Measurements from ENCODE around the gene FZD1. TPM values are rescaled to one million over a fixed set of nuclear protein-coding genes. Genes with fewer than 3 reads are reported as not detected.

FZD1 gene
- total and polyA plus RNA-seq, 2 of the 13 experiments (the other 11 are each of a cell fraction or from before 2014, with no cell fraction given) = 0.22 to 0.80 TPM

GRCh38 chr7:91264046-91264923 is at the start of gene FZD1 (continued):
- 0 out of 2 replicates have a peak, but pooled peaks have one; percentile 12 for TF ChIP-seq NCOA2 (CRISPR knock-in tag; IDR thresholded peaks at IDR 0.05)
- TF ChIP-seq, protein P1, sequence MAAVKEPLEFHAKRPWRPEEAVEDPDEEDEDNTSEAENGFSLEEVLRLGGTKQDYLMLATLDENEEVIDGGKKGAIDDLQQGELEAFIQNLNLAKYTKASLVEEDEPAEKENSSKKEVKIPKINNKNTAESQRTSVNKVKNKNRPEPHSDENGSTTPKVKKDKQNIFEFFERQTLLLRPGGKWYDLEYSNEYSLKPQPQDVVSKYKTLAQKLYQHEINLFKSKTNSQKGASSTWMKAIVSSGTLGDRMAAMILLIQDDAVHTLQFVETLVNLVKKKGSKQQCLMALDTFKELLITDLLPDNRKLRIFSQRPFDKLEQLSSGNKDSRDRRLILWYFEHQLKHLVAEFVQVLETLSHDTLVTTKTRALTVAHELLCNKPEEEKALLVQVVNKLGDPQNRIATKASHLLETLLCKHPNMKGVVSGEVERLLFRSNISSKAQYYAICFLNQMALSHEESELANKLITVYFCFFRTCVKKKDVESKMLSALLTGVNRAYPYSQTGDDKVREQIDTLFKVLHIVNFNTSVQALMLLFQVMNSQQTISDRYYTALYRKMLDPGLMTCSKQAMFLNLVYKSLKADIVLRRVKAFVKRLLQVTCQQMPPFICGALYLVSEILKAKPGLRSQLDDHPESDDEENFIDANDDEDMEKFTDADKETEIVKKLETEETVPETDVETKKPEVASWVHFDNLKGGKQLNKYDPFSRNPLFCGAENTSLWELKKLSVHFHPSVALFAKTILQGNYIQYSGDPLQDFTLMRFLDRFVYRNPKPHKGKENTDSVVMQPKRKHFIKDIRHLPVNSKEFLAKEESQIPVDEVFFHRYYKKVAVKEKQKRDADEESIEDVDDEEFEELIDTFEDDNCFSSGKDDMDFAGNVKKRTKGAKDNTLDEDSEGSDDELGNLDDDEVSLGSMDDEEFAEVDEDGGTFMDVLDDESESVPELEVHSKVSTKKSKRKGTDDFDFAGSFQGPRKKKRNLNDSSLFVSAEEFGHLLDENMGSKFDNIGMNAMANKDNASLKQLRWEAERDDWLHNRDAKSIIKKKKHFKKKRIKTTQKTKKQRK (IDR thresholded peaks at IDR 0.05; ENCODE audit: low read length) = no peak
- 0 out of 2 replicates have a peak, but pooled peaks have one; percentile 40 for TF ChIP-seq ARNT2 (CRISPR knock-in tag; IDR thresholded peaks at IDR 0.05; ENCODE audit: low read depth)
- TF ChIP-seq TBP (CRISPR knock-in tag; IDR thresholded peaks at IDR 0.05) = no peak
- 0 out of 2 replicates have a peak, but pooled peaks have one; percentile 20 for TF ChIP-seq ZNF878 (CRISPR knock-in tag; IDR thresholded peaks at IDR 0.05)
- TF ChIP-seq, protein P2, sequence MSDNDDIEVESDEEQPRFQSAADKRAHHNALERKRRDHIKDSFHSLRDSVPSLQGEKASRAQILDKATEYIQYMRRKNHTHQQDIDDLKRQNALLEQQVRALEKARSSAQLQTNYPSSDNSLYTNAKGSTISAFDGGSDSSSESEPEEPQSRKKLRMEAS (IDR thresholded peaks at IDR 0.05) = peak; percentile 27; the same call in 1 of the 2 replicates
- TF ChIP-seq, protein P3, sequence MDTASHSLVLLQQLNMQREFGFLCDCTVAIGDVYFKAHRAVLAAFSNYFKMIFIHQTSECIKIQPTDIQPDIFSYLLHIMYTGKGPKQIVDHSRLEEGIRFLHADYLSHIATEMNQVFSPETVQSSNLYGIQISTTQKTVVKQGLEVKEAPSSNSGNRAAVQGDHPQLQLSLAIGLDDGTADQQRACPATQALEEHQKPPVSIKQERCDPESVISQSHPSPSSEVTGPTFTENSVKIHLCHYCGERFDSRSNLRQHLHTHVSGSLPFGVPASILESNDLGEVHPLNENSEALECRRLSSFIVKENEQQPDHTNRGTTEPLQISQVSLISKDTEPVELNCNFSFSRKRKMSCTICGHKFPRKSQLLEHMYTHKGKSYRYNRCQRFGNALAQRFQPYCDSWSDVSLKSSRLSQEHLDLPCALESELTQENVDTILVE (CRISPR knock-in tag; IDR thresholded peaks at IDR 0.05) = peak; percentile 68; the same call in 1 of the 2 replicates
- TF ChIP-seq MYC (CRISPR knock-in tag; IDR thresholded peaks at IDR 0.05; ENCODE audit: borderline replicate concordance) = 0 out of 2 replicates have a peak, but pooled peaks have one; percentile 39
- peak; percentile 80 for TF ChIP-seq SKI (IDR thresholded peaks at IDR 0.05; ENCODE audit: partially characterized antibody)
- no peak for TF ChIP-seq CSRNP2 (CRISPR knock-in tag; conservative IDR thresholded peaks at IDR 0.05; ENCODE audit: low read depth)
- TF ChIP-seq ZNF644 (CRISPR knock-in tag; IDR thresholded peaks at IDR 0.05; ENCODE audit: low read depth) = 0 out of 2 replicates have a peak, but pooled peaks have one; percentile 40
- no peak for TF ChIP-seq SYNCRIP (IDR thresholded peaks at IDR 0.05; ENCODE audit: insufficient read depth, low read depth, low read length)
- no peak for TF ChIP-seq ZNF207 (IDR thresholded peaks at IDR 0.05; ENCODE audit: borderline replicate concordance)
- 0 out of 2 replicates have a peak, but pooled peaks have one; percentile 24 for TF ChIP-seq MIER2 (CRISPR knock-in tag; IDR thresholded peaks at IDR 0.05)
- no peak for TF ChIP-seq ZNF33B (CRISPR knock-in tag; IDR thresholded peaks at IDR 0.05)
- TF ChIP-seq, protein P4, sequence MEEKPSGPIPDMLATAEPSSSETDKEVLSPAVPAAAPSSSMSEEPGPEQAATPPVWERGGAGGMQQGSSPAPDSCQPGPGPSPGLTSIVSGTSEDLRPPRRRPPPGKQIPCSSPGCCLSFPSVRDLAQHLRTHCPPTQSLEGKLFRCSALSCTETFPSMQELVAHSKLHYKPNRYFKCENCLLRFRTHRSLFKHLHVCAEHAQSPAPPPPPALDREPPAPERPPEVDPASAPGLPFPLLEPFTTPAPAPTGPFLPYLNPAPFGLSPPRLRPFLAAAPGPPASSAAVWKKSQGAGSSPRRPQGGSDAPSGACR (CRISPR knock-in tag; IDR thresholded peaks at IDR 0.05) = no peak
- TF ChIP-seq, protein P5, sequence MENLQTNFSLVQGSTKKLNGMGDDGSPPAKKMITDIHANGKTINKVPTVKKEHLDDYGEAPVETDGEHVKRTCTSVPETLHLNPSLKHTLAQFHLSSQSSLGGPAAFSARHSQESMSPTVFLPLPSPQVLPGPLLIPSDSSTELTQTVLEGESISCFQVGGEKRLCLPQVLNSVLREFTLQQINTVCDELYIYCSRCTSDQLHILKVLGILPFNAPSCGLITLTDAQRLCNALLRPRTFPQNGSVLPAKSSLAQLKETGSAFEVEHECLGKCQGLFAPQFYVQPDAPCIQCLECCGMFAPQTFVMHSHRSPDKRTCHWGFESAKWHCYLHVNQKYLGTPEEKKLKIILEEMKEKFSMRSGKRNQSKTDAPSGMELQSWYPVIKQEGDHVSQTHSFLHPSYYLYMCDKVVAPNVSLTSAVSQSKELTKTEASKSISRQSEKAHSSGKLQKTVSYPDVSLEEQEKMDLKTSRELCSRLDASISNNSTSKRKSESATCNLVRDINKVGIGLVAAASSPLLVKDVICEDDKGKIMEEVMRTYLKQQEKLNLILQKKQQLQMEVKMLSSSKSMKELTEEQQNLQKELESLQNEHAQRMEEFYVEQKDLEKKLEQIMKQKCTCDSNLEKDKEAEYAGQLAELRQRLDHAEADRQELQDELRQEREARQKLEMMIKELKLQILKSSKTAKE (CRISPR knock-in tag; IDR thresholded peaks at IDR 0.05; ENCODE audit: borderline replicate concordance) = peak; percentile 47; the same call in 1 of the 2 replicates
